Measurements from ENCODE around the gene AACS.

The AACS gene

GRCh38 chr12:125134576-125134975 is 69.3 kb downstream of the AACS start:
- no peak for TF ChIP-seq REST (IDR thresholded peaks at IDR 0.05; ENCODE audit: insufficient read depth in 1 of 2, low read depth in 2 of 2, low read length in 2 of 2)
- no peak for TF ChIP-seq TAF1 (IDR thresholded peaks at IDR 0.05; ENCODE audit: borderline replicate concordance, insufficient read depth, low read length)
- no peak for TF ChIP-seq POLR2AphosphoS5 (IDR thresholded peaks at IDR 0.05; ENCODE audit: low read depth, low read length)
- no peak for TF ChIP-seq FOXP2 (optimal IDR thresholded peaks at IDR 0.05; ENCODE audit: borderline replicate concordance, extremely low read depth, extremely low read length, insufficient read depth)
- TF ChIP-seq SIN3A (IDR thresholded peaks at IDR 0.05; ENCODE audit: borderline replicate concordance, insufficient read depth, low read length): no peak

- no peak for TF ChIP-seq REST (IDR thresholded peaks at IDR 0.05; ENCODE audit: insufficient read depth in 1 of 2, low read depth in 2 of 2, low read length in 2 of 2)
- TF ChIP-seq TAF1 (IDR thresholded peaks at IDR 0.05; ENCODE audit: borderline replicate concordance, insufficient read depth, low read length): no peak
- TF ChIP-seq POLR2AphosphoS5 (IDR thresholded peaks at IDR 0.05; ENCODE audit: low read depth, low read length): no peak
- TF ChIP-seq SIN3A (IDR thresholded peaks at IDR 0.05; ENCODE audit: borderline replicate concordance, insufficient read depth, low read length): no peak
- no peak for TF ChIP-seq FOXP2 (optimal IDR thresholded peaks at IDR 0.05; ENCODE audit: borderline replicate concordance, extremely low read depth, extremely low read length, insufficient read depth)
Measured at GRCh38 chr12:125135906-125136305, 70.7 kb downstream of the AACS start.

GRCh38 chr12:125136702-125137101 is 71.5 kb downstream of the AACS start:
- TF ChIP-seq REST (IDR thresholded peaks at IDR 0.05; ENCODE audit: insufficient read depth in 1 of 2, low read depth in 2 of 2, low read length in 2 of 2): no peak

- TF ChIP-seq SIN3A (IDR thresholded peaks at IDR 0.05; ENCODE audit: borderline replicate concordance, insufficient read depth, low read length) (no peak), REST (IDR thresholded peaks at IDR 0.05; ENCODE audit: insufficient read depth in 1 of 2, low read depth in 2 of 2, low read length in 2 of 2) (no peak), FOXP2 (optimal IDR thresholded peaks at IDR 0.05; ENCODE audit: borderline replicate concordance, extremely low read depth, extremely low read length, insufficient read depth) (no peak), POLR2AphosphoS5 (IDR thresholded peaks at IDR 0.05; ENCODE audit: low read depth, low read length) (no peak), TAF1 (IDR thresholded peaks at IDR 0.05; ENCODE audit: borderline replicate concordance, insufficient read depth, low read length) (no peak)
Measured at GRCh38 chr12:125137766-125138344, 72.6 kb downstream of the AACS start.

Measured in PFSK-1 (cell line).